GM19099 (cell line): ENCODE measurements around the gene CCNJ.

Experiments used
- POLR2A ChIP-seq: IDR thresholded peaks from 3 replicates; pipeline ENCODE4 v1.6.1; 2011; ENCODE audit warnings: low read depth; ENCODE audit not compliant: insufficient read length; ENCODE audit errors: extremely low read depth

The CCNJ gene

GRCh38 chr10:96043033-96043892 lies at the start of gene CCNJ:
Gene CCNJ (plus strand): TSS chr10:96043583. CDS start chr10:96044394, 811 bp downstream.
- peak; percentile 80 for TF ChIP-seq POLR2A

GRCh38 chr10:95998255-95998784 lies 45.1 kb upstream of the CCNJ start:
- TF ChIP-seq POLR2A, result no peak

- no peak for TF ChIP-seq POLR2A
Measured at GRCh38 chr10:96013956-96014355, 29.4 kb upstream of the CCNJ start.

GRCh38 chr10:96014473-96015102 lies 28.8 kb upstream of the CCNJ start:
- TF ChIP-seq POLR2A, result no peak

GRCh38 chr10:96017191-96017687 lies 26.1 kb upstream of the CCNJ start:
- no peak for TF ChIP-seq POLR2A

- no peak for TF ChIP-seq POLR2A
Measured at GRCh38 chr10:96021332-96021731, 22.1 kb upstream of the CCNJ start.

GRCh38 chr10:96022739-96023138 lies 20.6 kb upstream of the CCNJ start:
- TF ChIP-seq POLR2A, result no peak

GRCh38 chr10:96023168-96023567 lies 20.2 kb upstream of the CCNJ start:
- TF ChIP-seq POLR2A, result no peak

GRCh38 chr10:96025566-96025965 lies 17.8 kb upstream of the CCNJ start:
- no peak for TF ChIP-seq POLR2A

- TF ChIP-seq POLR2A, result no peak
Measured at GRCh38 chr10:96034625-96035024, 8.8 kb upstream of the CCNJ start.

- TF ChIP-seq POLR2A, result no peak
Measured at GRCh38 chr10:96038476-96039387, 4.7 kb upstream of the CCNJ start.

- no peak for TF ChIP-seq POLR2A
Measured at GRCh38 chr10:96041146-96041545, 2.2 kb upstream of the CCNJ start.

- no peak for TF ChIP-seq POLR2A
Measured at GRCh38 chr10:96043893-96044715, 721 bp downstream of the CCNJ start.

- no peak for TF ChIP-seq POLR2A
Measured at GRCh38 chr10:96044736-96045135, 1.4 kb downstream of the CCNJ start.
